ENCODE results near the gene CAMSAP2. TPM values are rescaled to one million over a fixed set of nuclear protein-coding genes. Genes with fewer than 3 reads are reported as not detected.

The CAMSAP2 gene
- total and polyA plus RNA-seq, 3 donors from 2014 or later: 16.0 to 34.7 (median 28.4) TPM

DNA sequence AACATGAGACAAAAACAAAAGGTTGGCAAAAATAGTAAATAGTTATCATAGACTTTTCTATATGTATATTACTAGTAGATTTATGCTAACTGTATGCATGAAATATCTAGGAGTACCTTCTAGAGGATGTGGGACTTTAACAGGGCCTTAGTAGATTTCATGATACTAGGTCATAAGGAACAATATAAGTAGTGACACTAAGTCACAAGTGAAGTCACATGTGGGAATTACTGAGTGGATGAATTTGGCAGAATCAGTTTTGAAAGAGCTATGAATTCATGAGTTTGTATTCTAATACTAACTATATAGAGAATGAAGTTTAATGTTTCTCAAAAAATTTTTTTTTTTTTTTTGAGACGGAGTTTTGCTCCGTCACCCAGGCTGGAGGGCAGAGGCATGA is 81.0 kb downstream of the CAMSAP2 start:
- no peak for DNase-seq
- Histone ChIP-seq H3K27ac (no peak overlapping the region), H3K4me1 (peaks cover 4% of the 10 kb centered on the region), H3K36me3 (ENCODE audit: low read depth, missing control alignments) (no peaks in the 10 kb centered on the region), H3K4me3 (no peak overlapping the region), H3K27me3 (no peaks in the 10 kb centered on the region), H3K9me3 (no peaks in the 10 kb centered on the region)
- intact Hi-C loops (cut with DNase I; ENCODE audit: low total_unique reads): no loop called here
- TF ChIP-seq POLR2A (IDR thresholded peaks at IDR 0.05) (no peak), CTCF (IDR thresholded peaks at IDR 0.05) (no peak)
- WGBS, 2 donors: 95 to 97% methylated on average over 2 of the region's 2 CpGs

DNA sequence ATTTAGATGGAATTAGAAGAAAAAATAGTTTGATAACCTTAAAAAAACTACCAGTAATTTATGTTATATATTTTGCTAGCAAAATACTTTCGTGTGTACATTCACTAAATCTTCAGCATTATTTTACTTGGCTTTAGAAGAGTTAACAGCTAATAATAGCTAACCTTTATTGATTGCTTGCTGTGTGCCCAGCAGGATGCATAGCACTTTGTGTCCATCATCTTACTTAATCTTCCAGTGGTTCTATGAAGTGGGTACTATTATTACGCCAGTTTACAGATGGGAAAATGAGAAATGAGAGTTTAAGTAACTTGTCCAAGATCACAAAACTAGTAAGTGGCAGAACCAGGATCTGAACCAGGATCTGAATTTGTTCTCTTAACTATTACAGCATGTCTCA is 92.4 kb downstream of the CAMSAP2 start:
- WGBS, 2 donors: 89 to 92% methylated on average over 2 of the region's 2 CpGs
- H3K27me3 ChIP-seq: no peaks in the 10 kb centered on the region
- no peaks in the 10 kb centered on the region for H3K36me3 ChIP-seq (ENCODE audit: low read depth, missing control alignments)
- no peaks in the 10 kb centered on the region for H3K9me3 ChIP-seq
- H3K4me1 ChIP-seq: no peaks in the 10 kb centered on the region
- H3K27ac ChIP-seq: no peak overlapping the region
- no peak for DNase-seq
- no peak overlapping the region for H3K4me3 ChIP-seq
- intact Hi-C loops (cut with DNase I; ENCODE audit: low total_unique reads): no loop called here
- TF ChIP-seq CTCF (IDR thresholded peaks at IDR 0.05) (no peak), POLR2A (IDR thresholded peaks at IDR 0.05) (no peak)

DNA sequence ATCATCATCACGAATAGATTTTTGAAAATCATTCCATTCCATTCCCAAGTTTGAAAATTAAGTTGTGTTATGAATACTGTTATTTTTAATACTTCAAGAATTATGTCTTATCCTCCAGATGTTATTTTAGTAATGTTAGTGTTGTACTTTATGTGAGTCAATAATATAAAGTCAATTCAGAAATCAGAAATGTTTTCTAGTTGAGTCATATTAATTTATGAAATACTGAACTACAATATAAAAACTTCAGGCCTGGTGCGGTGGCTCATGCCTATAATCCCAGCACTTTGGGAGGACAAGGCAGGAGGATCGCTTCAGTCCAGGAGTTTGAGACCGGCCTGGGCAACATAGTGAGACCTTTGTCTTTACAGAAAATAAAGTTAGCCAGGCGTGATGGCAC is 95.7 kb downstream of the CAMSAP2 start:
- Histone ChIP-seq H3K4me1 (no peaks in the 10 kb centered on the region), H3K9me3 (no peaks in the 10 kb centered on the region), H3K27me3 (no peaks in the 10 kb centered on the region), H3K4me3 (no peak overlapping the region), H3K27ac (no peak overlapping the region), H3K36me3 (ENCODE audit: low read depth, missing control alignments) (no peaks in the 10 kb centered on the region)
- WGBS, 2 donors: 89% methylated on average over 5 of the region's 5 CpGs
- TF ChIP-seq CTCF (IDR thresholded peaks at IDR 0.05): no peak
- no peak for DNase-seq
- intact Hi-C loops (cut with DNase I; ENCODE audit: low total_unique reads): no loop called here

DNA sequence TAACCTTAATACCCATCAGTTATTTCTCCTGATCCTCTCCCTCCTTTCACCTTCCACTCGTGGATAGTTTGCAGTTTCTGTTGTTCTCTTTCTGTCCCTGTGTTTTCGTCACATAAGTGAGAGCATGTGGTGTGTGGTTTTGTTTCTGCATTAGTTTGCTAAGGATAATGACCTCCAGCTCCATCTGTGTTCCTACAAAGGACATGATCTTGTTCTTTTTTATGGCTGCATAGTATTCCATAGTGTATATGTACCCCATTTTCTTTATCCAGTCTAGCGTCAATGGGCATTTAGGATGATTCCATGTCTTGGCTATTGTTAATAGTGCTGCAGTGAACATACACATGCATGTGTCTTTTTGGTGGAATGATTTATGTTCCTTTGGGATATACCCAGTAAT is 97.5 kb downstream of the CAMSAP2 start:
- intact Hi-C loops (cut with DNase I; ENCODE audit: low total_unique reads): no loop called here
- no peaks in the 10 kb centered on the region for H3K9me3 ChIP-seq
- 88 to 95% methylated on average over 3 of the region's 3 CpGs for WGBS, 2 donors
- no peaks in the 10 kb centered on the region for H3K36me3 ChIP-seq (ENCODE audit: low read depth, missing control alignments)
- no peak for DNase-seq
- TF ChIP-seq POLR2A (IDR thresholded peaks at IDR 0.05) (no peak), CTCF (IDR thresholded peaks at IDR 0.05) (no peak)
- no peak overlapping the region for H3K4me3 ChIP-seq
- H3K27ac ChIP-seq: no peak overlapping the region
- H3K27me3 ChIP-seq: no peaks in the 10 kb centered on the region
- H3K4me1 ChIP-seq: no peaks in the 10 kb centered on the region

DNA sequence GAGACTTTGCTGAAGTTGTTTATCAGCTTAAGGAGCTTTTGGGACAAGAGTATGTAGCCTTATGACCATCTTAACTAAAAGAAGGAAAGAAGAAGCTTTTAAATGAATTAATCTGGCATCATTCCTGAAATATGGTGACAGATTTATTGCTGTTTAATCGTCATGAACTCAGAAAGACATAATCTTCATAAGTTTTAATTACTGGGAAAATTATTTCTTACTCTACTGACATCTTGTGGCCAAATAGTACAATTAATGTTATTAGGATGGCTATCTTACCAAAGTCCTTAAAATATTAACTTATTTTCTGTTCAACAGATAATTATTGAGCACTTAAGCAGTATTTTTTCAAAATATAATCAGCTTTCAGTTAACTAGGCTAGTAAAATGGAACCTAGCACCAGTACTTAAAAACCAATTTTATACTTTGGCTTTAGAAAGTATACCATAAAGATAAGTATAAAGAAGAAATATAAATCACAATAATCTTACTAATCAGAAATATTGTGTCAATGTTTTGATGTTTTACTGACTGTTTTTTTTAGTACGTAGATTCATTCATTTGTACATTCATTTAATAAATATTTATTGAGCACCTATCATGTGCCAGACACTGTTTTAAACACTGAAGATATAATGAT is 99.4 kb downstream of the CAMSAP2 start:
- Histone ChIP-seq H3K36me3 (ENCODE audit: low read depth, missing control alignments) (no peaks in the 10 kb centered on the region), H3K9me3 (no peaks in the 10 kb centered on the region), H3K4me3 (no peak overlapping the region), H3K4me1 (no peaks in the 10 kb centered on the region), H3K27ac (no peak overlapping the region), H3K27me3 (no peaks in the 10 kb centered on the region)
- intact Hi-C loops (cut with DNase I; ENCODE audit: low total_unique reads): no loop called here
- WGBS, 2 donors: 55 to 60% methylated on average over 2 of the region's 2 CpGs
- DNase-seq: no peak
- TF ChIP-seq POLR2A (IDR thresholded peaks at IDR 0.05) (no peak), CTCF (IDR thresholded peaks at IDR 0.05) (peak in 2 of 3 experiments; percentile 20 to 52)
